Epithelial cell of prostate (primary cell): ENCODE results near the gene P2RY2.

Experiments
- DNase-seq: peaks from one replicate; pipeline ENCODE4 v3.0.0-alpha.2; 2011; ENCODE audit warnings: low read depth, low spot score
- H3K27ac ChIP-seq: fragments of 450-650 bp; 2 replicates; pipeline ENCODE4 v1.5.1; 2017; ENCODE audit warnings: mild to moderate bottlenecking

P2RY2 gene

DNA sequence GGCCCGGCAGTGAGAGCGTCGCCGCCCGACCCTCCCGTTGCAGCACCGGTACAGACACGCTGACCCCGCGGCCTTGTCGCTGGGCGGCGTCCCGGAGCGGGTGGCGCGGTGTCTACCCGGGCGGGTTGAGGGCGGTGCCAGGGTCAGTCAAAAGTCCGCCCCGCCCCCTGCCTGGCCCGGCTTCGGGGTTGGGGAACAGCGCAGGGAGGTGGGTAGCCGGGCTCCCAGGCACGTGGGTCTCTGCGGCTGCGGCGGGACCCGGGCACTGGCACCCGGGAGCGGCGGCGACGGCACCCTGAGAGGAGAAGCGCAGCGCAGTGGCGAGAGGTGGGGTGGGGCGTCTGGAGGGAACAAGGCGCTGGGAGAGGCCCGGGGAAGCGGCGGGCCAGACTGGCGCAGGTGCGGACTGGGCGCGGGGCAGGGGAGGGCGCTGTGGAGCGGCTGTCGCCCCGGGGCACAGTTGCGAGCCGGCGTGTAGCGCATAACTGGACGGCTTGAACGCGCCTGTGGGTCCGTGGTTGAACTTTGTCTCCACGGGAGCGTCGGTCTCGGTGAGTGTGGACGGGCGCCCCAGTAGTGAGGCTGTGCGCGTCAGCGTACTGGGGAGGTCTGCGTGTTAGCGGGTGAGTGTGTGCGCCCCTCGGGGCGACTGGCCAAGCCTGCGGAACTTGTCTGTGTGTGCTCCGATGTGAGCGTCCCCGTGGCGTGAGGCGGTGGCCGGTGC lies at the start of gene P2RY2:
Gene P2RY2 (plus strand): TSS at position 176 of the 724 bp plus-strand sequence. CDS start 15,879 bp downstream, outside the sequence.
- no peak for DNase-seq
- H3K27ac ChIP-seq, result peak within 1 kb of the TSS; percentile 33

DNA sequence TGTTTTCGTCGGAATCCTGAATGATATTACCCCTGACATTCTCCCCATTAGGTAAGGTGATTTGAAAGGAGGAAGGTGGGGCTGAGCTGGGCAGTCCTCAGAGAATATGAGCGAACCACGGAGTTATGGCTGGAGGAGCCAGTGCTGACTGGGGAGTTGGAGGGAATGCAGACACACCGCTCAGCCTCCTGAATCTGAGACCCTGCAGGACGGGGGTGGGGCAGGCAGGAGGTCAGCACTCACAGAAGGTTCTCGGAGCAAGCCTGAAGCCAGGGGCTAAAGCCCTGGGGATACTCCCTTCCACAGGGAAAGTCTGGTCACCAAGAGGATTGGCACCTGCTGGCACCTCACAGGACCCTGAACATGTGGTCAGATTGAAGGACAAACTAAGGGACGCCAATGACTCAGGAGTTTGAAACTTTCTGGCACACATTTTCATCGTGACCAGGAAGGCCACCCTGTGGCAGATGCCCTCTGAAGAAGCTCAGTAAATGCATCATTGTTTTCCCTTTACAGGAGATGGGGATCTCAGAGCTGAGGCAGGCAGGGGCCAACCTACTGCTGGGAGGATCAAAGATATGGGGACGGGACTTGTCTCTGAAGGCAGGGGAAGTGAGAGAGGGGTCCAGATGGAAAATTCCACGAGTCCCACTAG lies 49.0 kb upstream of the P2RY2 start:
- H3K27ac ChIP-seq, result no peak overlapping the region
- no peak for DNase-seq

DNA sequence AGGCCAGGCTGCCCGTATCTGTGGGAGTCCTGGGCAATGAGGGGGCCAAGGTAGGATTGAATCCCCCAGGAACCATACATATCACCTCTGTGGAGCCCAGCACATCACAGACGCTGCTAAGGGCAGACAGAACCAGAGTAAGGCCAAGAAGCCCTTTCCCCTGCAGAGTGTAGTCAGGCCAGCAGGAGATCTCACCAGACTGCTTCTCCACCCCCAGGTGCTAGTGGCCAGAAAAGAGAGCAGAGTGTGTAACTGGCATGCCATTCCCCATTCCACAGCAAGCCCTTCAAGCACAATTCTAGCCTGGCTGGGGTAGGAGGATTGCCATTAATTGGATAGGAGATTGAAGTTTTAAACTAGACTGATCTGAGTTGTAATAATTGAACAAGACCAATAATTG lies 47.9 kb upstream of the P2RY2 start:
- no peak for DNase-seq

DNA sequence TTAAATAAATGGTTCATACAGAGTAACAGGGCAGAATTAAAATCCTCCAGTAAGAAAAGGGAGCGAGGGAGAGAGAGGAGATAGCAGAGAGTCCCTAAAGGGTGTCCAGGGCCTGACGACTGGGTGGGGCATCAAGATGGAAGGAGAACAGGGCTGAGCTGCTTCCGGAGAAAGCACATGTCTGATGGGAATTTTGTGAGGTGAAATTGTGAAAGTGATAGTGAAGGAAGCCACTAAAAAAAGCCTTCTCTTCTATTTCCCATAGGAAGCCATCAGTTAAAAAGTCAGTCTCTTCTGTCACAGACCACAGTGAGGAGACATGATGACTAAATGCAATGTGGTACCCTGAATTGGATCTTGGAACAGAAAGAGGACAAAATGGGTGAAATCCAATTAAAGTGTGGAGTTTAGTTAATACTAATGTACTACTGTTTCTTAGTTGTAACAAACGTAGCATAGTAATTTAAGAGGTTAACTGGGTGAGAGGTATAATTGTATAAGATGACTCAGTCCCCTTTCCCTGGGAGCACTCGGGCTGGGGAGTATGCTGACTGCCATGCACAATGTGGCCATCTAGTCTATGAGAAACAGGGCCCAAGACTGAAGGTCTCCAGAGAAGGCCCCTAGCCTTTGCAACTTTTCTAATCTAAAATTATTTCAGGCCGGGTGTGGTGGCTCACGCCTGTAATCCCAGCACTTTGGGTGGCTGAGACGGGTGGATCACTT lies 46.5 kb upstream of the P2RY2 start:
- no peak for DNase-seq
- no peak overlapping the region for H3K27ac ChIP-seq

More for the DNA sequence above, 47.9 kb upstream of the P2RY2 start:
- no peak overlapping the region for H3K27ac ChIP-seq

DNA sequence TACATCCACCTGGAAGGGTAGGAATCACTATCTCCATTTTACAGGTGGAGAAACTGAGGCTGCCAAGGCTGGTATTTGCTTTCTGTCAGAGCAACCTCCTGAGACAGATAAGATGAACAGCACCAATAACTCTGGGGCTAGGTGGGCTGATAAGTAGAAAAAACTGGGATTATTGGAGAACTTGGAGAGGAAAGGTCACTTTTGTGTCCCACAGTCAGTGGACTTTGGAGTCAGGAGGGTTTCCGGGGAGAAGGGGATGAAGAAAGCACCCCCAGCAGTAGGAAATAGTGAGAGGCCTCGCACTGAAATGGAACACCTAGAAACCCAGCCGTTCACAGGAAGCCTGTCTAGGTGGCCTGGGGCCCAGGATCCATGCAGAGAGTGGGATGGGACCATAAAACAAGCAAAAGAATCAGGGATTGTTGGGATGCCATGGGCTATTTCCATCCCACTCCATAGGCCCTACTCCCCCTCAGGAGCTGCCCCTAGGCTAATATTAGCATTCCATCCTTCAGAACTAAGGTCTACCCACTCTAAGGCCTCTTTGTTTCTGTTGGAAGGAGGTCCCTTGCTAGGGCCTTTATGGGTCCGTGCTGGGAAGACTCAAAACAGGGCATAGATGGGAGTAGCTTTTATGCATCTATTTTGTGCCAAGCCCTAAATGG lies 45.0 kb upstream of the P2RY2 start:
- no peak for DNase-seq

DNA sequence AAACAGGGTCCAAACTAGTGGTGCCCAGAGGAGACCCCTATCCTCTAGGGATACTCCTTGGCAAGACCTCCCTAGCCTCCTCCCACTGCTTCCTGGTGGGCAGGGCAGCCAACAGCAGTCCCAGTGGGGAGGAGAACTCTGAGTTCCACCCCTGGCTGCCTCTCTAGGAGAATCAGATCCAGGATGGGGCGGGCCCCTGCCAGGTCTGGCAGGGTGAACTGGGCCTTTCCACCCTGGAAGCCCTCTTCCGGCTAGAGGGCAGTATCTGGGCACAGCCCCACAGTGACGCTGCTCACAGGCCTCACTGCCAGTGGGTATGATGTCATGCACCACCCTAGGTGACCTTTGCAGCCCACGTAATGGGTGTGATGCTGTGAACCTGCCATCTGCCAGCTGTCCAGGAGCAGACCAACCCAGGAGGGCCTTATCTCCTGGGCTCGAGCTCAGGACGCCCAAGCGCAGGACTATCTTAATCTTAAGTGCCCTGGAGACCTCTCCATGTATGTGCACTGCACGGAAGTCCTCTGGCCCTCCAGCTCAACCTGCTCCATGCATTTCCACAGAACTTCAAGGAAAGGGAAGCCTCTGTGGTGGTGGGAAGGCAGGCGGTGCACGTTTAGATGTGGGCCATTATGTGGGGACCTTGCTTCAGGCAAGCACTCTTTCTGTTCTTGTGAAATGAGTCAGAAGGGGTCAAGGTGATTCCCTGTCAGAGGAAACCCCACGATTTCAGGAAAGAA lies 44.2 kb upstream of the P2RY2 start:
- H3K27ac ChIP-seq, result no peak overlapping the region
- DNase-seq, result no peak

More for the DNA sequence above, 45.0 kb upstream of the P2RY2 start:
- no peak overlapping the region for H3K27ac ChIP-seq

DNA sequence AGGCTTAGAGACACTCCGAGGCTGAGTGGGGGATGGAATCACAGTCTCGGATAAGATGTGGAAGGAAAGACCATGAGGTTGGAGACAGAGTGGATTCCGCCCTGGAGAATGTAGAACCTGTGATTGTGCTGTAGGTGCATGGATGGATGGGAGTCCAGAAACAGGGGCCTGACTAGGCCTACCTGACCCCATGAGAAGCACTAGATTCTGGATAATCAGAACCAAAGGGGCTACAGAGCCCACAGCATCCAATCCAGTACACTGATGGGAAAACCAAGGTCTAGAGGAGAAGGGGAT lies 43.6 kb upstream of the P2RY2 start:
- no peak overlapping the region for H3K27ac ChIP-seq
- DNase-seq, result no peak

DNA sequence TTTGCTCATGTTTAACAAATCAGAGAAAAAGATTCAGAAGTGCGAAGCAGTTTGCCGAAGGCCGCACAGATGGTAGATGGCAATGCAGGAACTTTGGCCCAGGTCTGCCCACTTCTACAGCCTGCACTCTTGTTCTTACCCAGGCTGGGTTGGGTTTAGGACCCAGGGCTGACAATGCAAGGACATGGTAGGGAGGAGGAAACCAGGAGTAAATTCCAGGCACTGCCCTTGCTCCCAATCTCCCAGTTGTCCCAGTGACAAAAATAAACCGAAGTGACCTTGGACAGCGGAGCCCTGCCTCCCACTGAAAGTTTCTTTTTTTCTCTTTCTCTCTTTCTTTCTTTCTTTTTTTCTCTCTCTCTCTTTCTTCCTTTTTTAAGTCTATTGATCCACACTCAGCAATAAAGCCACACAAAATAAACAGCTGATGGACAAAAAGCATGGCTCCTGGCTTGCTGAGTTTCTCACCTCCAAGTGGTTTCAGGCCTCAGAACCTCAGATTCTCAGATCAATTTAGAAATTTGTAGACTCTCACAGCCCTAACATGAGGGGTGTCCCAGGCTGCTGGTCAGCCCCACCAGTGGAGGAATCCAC lies 42.4 kb upstream of the P2RY2 start:
- no peak for DNase-seq
- H3K27ac ChIP-seq, result no peak overlapping the region

DNA sequence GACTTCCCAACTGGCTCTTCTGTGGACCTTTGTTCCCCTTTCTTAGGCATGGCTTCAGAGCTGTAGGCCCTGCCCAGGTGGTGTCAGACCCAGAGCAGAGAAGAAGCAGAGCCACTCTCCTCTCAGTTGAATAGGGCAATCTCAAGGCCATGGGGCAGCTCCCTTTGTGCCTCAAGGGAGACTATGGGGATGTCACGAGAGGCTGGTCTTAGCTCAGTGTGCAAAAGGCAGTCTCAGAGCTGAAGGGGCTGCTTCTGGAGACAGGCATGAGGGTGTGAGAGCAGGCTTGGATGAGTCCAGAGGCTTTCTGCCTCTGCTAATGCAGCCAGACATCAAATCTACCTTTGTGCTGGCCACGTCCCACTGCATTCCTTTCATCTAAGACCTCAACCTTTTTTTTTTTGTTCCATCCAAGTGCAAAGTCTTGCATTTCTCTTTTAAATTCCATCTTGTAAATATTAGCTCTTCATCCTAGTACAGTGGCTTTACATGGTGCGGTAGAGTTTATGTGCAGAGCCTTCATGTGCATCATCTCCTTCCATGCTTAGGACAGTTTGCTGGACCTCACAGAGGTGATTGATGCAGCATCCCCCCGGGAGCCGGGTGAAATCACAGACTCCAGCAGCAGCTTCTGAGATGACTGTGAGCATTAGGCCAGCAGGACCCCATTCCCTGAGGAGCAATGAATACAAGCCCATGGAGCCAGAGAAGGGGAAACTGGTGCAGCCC lies 41.8 kb upstream of the P2RY2 start:
- no peak overlapping the region for H3K27ac ChIP-seq
- no peak for DNase-seq

DNA sequence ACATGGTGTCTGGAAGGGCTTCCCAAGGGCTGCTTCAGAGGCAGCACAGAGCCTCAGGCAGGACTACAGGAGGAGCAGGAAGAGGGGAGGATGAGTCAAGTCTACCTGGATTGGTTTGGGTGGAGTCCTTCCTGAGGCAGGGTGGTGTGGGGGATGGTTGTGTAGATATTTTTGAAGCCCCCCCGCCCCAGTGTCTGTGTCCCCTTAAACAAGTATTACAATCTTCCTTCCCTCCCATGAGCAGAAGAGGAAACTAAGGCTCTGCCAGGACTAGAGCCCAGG lies 41.3 kb upstream of the P2RY2 start:
- peak overlapping the region; percentile 59 for H3K27ac ChIP-seq
- DNase-seq, result no peak

DNA sequence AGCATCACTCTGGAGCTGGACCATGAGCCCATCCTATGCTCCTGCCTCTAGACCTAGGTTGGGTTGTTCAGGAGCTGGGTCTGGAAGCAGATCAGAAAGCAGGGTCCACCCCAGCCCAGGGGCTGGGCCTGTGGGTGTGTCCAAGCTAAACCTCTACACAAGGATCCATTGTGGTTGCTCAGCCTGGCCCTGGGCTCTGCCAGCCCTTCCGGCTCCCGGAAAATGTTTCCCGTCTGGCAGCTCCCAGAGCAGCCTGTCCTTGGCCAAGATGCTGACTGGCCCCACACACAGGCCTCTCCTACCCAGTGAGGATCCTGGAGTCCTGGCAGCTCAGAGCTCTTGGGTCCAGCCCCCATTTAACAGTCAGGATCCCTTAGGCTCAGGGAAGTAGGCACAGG lies 40.7 kb upstream of the P2RY2 start:
- peak overlapping the region; percentile 59 for H3K27ac ChIP-seq
- no peak for DNase-seq

DNA sequence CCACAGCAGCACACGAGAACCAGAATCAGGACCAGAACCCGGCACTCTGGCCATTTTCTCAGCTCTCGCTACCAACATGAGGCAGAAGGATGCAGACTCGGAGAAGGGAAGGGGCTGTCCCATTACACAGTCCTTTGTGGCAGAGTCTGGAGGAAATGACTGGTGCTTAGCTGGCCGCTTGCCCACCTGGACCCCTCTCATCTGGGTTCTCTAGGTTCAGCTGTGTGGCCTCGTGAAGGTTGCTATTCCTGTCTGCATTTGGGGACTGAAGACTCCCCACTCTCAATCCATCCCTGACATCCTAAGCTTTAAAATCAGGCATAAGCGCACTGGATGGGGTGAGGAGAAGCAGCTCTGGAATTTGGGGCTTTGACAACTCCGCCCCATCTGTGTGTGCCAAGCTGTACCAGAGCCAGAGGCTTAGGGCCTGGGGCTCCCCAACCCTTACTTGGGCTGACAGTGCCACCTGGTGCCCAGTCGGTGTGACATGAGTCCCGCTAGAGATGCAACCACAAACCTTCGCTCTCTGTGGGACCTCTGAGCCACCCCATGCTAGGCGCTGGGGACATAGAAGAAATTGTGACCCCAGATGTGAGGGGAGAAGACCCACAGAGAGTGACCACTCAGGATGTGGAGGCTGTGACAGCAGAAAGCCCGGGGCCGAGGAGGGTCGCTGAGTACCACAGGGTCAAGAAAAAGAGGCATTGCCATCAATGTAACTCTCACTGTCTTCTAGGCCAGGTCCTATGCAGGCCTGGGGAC lies 40.1 kb upstream of the P2RY2 start:
- H3K27ac ChIP-seq, result peak overlapping the region; percentile 59
- no peak for DNase-seq

DNA sequence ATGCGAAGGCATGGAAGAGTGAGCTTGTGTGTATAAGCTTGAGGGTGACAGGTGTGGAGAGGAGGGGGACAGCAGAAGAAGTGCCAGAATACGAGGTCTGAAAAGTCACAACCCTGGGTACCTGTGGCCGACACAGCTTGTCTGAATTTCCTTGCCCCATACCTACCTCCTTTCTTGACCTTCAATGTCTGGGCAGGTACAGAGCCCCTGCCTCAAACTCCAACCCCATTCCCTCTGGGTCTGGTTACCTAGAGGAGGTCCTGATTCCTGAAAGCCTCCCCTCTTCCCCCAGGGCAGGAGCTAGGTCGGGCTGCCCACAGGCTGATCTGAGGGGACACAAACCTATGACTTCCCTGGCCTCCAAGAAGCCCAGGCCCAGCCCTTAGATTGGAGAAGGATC lies 39.4 kb upstream of the P2RY2 start:
- H3K27ac ChIP-seq, result no peak overlapping the region
- no peak for DNase-seq

DNA sequence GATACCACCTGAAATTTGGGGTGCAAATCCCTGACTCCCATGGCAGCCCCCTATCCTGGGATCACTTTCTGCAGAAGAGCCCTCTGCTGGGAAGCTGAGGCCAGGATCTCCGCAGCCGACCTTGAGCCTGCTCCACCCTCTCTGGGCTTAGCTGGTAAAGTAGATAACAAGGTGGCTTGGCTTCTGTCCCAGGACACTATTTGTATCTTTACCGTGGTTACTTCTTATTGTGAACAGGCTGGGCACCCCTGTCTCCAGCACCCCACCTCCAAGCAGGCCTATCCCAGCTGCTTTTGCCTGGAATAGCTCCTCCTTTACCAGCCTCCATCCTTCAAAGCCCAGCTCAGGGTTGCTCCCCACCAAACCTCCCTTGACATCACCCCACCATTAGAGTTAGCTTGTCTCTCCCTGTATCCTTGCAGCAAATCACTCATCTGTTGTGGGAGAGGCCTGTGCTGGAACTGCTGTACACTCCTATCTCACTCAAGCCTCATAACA lies 35.2 kb upstream of the P2RY2 start:
- H3K27ac ChIP-seq, result no peak overlapping the region
- DNase-seq, result no peak

DNA sequence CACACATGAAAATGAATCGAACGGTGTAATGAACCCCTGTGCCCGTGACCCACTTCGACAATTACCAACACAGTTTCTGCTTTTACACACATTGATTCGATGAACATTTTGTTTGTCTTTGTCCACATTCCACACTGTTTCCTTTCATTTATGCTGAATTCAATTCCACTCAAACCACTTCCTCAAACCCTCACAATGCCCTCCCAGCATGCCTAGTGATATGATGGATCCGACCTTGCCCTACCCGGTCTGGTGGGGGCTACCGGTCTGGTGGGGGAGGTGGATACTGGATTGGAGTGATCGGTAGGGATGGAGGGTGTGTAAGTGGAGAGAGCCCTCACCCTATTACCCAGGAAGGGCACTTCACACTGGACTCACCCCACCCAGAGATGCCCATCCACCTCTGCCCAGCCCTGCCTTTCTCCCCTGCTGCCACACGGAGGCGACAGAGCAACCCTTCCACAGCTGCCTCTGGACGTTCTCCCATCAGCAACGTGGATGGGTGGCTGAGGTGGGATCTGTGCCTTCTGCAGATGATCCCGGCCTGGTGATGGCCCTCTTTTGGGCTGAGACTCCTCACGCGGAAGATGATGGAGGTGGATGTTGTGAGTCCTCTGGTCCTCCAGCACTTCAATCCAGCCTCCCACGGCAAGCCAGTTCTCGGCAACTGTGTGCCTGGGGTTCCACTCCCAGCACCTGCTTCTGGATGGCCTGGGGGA lies 33.0 kb upstream of the P2RY2 start:
- H3K27ac ChIP-seq, result peak overlapping the region; percentile 99

DNA sequence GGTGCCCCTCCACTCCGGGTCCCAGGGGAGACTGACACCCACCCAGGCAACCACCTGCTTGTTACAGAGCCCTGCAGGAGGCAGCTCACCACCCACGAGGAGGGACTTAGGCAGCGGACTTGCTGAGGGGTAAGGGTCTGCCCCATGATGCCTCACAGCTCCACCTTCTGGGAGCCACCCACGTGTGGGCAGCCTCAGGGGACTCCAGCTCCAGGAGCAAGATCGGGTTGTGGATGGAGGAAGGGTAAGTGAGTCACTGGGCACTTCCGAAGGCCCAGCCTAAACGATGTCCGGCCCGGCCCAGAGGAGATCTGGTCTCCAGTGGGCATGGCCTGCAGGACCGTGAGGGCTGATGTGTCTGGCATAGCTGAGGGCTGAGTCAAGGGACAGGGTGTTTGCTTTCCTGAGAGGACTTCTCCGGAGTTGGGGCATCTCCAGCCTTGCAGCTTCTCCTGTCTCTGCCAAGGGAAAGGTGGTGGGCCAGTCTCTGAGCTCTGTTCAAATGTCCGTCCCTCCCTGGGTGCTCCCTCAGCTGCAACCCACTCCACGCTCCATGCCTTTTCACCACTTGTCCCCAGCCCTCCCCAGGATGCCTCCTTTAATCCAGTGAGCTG lies 32.3 kb upstream of the P2RY2 start:
- H3K27ac ChIP-seq, result peak overlapping the region; percentile 99
- no peak for DNase-seq

More for the DNA sequence above, 33.0 kb upstream of the P2RY2 start:
- DNase-seq, result no peak

DNA sequence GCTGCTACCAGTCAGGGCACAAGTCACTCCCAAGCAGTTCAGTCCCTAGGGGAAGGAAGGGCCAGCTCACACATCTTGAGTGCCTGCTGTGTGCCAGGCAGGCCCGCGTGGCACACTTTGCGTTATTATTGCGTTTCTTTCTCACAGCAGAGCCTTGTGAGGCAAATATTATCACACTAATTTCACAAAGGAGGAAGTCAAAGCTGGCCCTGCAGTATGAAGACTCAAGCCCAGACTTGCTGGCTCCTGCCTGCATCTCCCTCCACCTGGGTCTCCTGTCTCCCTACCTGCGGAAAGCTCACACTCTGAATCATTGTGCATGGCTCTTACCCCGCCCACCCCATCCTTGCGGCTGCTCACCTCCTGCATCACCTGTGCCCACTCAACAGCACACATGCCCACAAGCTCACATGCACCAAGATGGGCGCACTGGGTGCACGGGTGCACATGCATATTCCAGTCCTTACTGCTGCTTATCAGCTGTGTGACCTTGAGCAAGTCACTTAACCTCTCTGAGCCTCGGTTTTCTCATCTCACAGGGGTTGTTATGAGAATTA lies 31.7 kb upstream of the P2RY2 start:
- peak overlapping the region; percentile 99 for H3K27ac ChIP-seq
- DNase-seq, result peak; percentile 89
